GM12801 (cell line): ENCODE measurements around the gene COX7A1.

Source experiments
- CTCF ChIP-seq: IDR thresholded peaks from one replicate; pipeline ENCODE4 v1.5.1; 2011; ENCODE audit warnings: control low read depth; ENCODE audit not compliant: insufficient read length; ENCODE audit errors: extremely low read depth

Gene COX7A1

GRCh38 chr19:36169084-36169760, 17.0 kb upstream of the COX7A1 start:
- no peak for TF ChIP-seq CTCF

DNA sequence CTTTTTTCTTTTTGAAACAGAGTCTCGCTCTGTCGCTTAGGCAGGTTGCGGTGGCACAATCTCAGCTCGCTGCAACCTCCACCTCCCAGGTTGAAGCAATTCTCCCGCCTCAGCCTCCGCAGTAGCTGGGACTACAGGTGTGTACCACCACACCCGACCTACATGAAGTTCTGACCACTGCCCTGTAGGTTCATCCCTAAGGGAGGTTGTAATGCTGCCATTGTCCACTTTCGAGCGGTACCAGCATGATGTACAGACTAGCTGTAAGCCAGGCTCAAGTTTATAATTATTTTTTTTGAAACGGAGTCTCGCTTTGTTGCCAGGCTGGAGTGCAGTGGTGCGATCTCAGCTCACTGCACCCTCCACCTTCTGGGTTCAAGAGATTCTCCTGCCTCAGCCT, 11.6 kb upstream of the COX7A1 start:
- TF ChIP-seq CTCF: no peak

GRCh38 chr19:36160821-36161596, 8.8 kb upstream of the COX7A1 start:
- no peak for TF ChIP-seq CTCF

GRCh38 chr19:36153126-36153525, 879 bp upstream of the COX7A1 start:
- TF ChIP-seq CTCF: no peak

GRCh38 chr19:36152019-36152351, 262 bp downstream of the COX7A1 start:
- TF ChIP-seq CTCF: no peak

- TF ChIP-seq CTCF: no peak
Measured at GRCh38 chr19:36151144-36152018, 866 bp downstream of the COX7A1 start.

- TF ChIP-seq CTCF: no peak
Measured at GRCh38 chr19:36150586-36150985, 1.7 kb downstream of the COX7A1 start.
